ENCODE measurements around the gene TTC22. TPM values are rescaled to one million over a fixed set of nuclear protein-coding genes. Genes with fewer than 3 reads are reported as not detected.

The TTC22 gene
- polyA plus RNA-seq, 3 donors, result 0.04 TPM; not detected in 2

- intact Hi-C loops (cut with micrococcal nuclease), result no loop called here
- 100% methylated on average over 1 of the region's 4 CpGs for WGBS (ENCODE audit: insufficient coverage)
- Mint-ChIP-seq H3K27ac (no peak overlapping the region), H3K4me3 (no peak overlapping the region), H3K9me3 (peaks cover 5 to 12% (median 11%) of the 10 kb centered on the region in 7 donors), H3K36me3 (no peaks in the 10 kb centered on the region), H3K4me1 (no peaks in the 10 kb centered on the region), H3K27me3 (ENCODE audit: low read depth in 3 of 3) (peaks cover 0 to 4% (median 2%) of the 10 kb centered on the region in 3 donors)
- Histone ChIP-seq H3K27ac (ENCODE audit: low read depth in 1 of 2, low read length in 2 of 2) (no peak overlapping the region), H3K36me3 (replicated peaks in 1 of 2; ENCODE audit: control insufficient read depth in 1 of 2, insufficient read depth in 2 of 2, low read length in 2 of 2) (no peaks in the 10 kb centered on the region), H3K4me3 (replicated peaks in 1 of 3; ENCODE audit: low read depth in 2 of 3, low read length in 3 of 3) (no peak overlapping the region), H3K9ac (ENCODE audit: insufficient read depth, low read length, poor library complexity, severe bottlenecking) (no peak overlapping the region), H3K4me2 (replicated peaks; ENCODE audit: extremely low read depth, low read length, poor library complexity, severe bottlenecking) (no peak overlapping the region), H2AFZ (ENCODE audit: insufficient read depth, low read depth, low read length, poor library complexity, severe bottlenecking) (no peak overlapping the region), H3K79me2 (ENCODE audit: insufficient read depth, low read length) (no peaks in the 10 kb centered on the region), H4K20me1 (ENCODE audit: insufficient read depth, low read length) (no peaks in the 10 kb centered on the region), H3K4me1 (ENCODE audit: control insufficient read depth in 1 of 2, insufficient read depth in 2 of 2, low read length in 2 of 2) (no peaks in the 10 kb centered on the region), H3K27me3 (ENCODE audit: control insufficient read depth in 2 of 2, insufficient read depth in 2 of 2, low read length in 2 of 2) (no peaks in the 10 kb centered on the region), H3K9me3 (replicated peaks in 1 of 2; ENCODE audit: control insufficient read depth in 1 of 2, insufficient read depth in 1 of 2, low read length in 2 of 2) (peaks cover 5 to 6% of the 10 kb centered on the region in 2 donors)
- no peak for DNase-seq
- TF ChIP-seq CTCF (IDR thresholded peaks at IDR 0.05), result no peak
These were observed 18.0 kb upstream of the TTC22 start for GRCh38 chr1:54819195-54819536.

- whole genome bisulfite sequencing (ENCODE audit: insufficient coverage), result 75% methylated on average over 4 of the region's 5 CpGs
These were observed 17.5 kb upstream of the TTC22 start for GRCh38 chr1:54818461-54819194.

More at GRCh38 chr1:54818461-54819194, 17.5 kb upstream of the TTC22 start:
- intact Hi-C loops (cut with micrococcal nuclease), result no loop called here
- Histone ChIP-seq H3K27me3 (ENCODE audit: control insufficient read depth in 2 of 2, insufficient read depth in 2 of 2, low read length in 2 of 2) (no peaks in the 10 kb centered on the region), H3K9ac (ENCODE audit: insufficient read depth, low read length, poor library complexity, severe bottlenecking) (no peak overlapping the region), H4K20me1 (ENCODE audit: insufficient read depth, low read length) (no peaks in the 10 kb centered on the region), H3K4me2 (replicated peaks; ENCODE audit: extremely low read depth, low read length, poor library complexity, severe bottlenecking) (no peak overlapping the region), H2AFZ (ENCODE audit: insufficient read depth, low read depth, low read length, poor library complexity, severe bottlenecking) (no peak overlapping the region), H3K27ac (ENCODE audit: low read depth in 1 of 2, low read length in 2 of 2) (no peak overlapping the region), H3K9me3 (replicated peaks in 1 of 2; ENCODE audit: control insufficient read depth in 1 of 2, insufficient read depth in 1 of 2, low read length in 2 of 2) (peaks cover 0 to under 1% of the 10 kb centered on the region in 2 donors), H3K79me2 (ENCODE audit: insufficient read depth, low read length) (no peaks in the 10 kb centered on the region), H3K36me3 (replicated peaks in 1 of 2; ENCODE audit: control insufficient read depth in 1 of 2, insufficient read depth in 2 of 2, low read length in 2 of 2) (no peaks in the 10 kb centered on the region), H3K4me3 (replicated peaks in 1 of 3; ENCODE audit: low read depth in 2 of 3, low read length in 3 of 3) (no peak overlapping the region), H3K4me1 (ENCODE audit: control insufficient read depth in 1 of 2, insufficient read depth in 2 of 2, low read length in 2 of 2) (no peaks in the 10 kb centered on the region)
- H3K4me1 Mint-ChIP-seq, result no peaks in the 10 kb centered on the region
- H3K9me3 Mint-ChIP-seq, result peaks cover 2 to 8% (median 6%) of the 10 kb centered on the region in 7 donors
- no peak overlapping the region for H3K27ac Mint-ChIP-seq
- H3K4me3 Mint-ChIP-seq, result no peak overlapping the region
- H3K27me3 Mint-ChIP-seq (ENCODE audit: low read depth in 3 of 3), result peaks cover 0 to 2% (median 2%) of the 10 kb centered on the region in 3 donors
- no peaks in the 10 kb centered on the region for H3K36me3 Mint-ChIP-seq
- no peak for DNase-seq
- no peak for TF ChIP-seq CTCF (IDR thresholded peaks at IDR 0.05)
